ENCODE results near the gene NRN1L. TPM values are rescaled to one million over a fixed set of nuclear protein-coding genes. Genes with fewer than 3 reads are reported as not detected.

Gene NRN1L
- total RNA-seq, 1 donor from 2014 or later, result 0.69 TPM

DNA sequence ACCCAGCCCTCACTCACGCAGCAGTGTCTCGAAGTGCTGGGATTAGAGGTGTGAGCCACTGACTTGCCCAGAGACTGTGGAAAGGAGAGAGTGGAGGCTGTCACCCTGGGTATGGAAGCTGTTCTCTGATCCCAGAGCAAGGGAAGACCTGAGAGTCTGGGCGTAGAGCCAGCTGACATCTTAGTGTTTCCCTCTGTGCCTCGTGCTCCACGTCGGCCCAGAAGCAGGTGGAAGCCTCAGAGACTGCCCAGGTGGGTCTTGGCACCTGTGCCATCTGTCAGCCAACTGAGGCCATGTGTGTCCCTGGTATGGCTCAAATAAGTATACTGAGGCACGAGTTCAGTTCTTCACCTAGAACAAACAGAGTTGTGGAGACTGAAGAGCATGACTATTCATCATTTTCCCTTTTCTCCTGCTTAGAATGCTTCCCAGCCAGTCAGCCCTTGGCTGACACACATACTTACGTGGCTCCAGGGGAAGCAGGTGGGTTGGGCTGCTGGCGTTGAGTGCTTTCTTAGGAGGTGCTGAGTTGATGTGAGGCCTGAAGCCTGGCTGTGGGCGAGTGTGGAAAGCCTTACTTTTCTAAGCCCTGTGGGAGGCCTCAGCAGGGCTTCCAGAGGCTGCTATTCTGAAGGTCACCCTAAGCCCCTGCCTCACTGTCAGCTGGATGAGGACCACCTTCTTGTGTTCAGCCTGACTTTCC is 38.9 kb downstream of the NRN1L start:
- peaks cover 10% of the 10 kb centered on the region for H3K4me1 ChIP-seq
- intact Hi-C loops (cut with DNase I), result loop anchor here (10.0 kb wide), 2 partner anchors 99 to 249 kb away; no protein-coding TSS in a partner anchor
- TF ChIP-seq, protein P1, sequence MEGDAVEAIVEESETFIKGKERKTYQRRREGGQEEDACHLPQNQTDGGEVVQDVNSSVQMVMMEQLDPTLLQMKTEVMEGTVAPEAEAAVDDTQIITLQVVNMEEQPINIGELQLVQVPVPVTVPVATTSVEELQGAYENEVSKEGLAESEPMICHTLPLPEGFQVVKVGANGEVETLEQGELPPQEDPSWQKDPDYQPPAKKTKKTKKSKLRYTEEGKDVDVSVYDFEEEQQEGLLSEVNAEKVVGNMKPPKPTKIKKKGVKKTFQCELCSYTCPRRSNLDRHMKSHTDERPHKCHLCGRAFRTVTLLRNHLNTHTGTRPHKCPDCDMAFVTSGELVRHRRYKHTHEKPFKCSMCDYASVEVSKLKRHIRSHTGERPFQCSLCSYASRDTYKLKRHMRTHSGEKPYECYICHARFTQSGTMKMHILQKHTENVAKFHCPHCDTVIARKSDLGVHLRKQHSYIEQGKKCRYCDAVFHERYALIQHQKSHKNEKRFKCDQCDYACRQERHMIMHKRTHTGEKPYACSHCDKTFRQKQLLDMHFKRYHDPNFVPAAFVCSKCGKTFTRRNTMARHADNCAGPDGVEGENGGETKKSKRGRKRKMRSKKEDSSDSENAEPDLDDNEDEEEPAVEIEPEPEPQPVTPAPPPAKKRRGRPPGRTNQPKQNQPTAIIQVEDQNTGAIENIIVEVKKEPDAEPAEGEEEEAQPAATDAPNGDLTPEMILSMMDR (IDR thresholded peaks at IDR 0.05), result no peak
- peaks cover 14% of the 10 kb centered on the region for H3K36me3 ChIP-seq
- H3K4me3 ChIP-seq, result no peak overlapping the region
- H3K27ac ChIP-seq, result no peak overlapping the region
- no peaks in the 10 kb centered on the region for H3K27me3 ChIP-seq
- DNase-seq (no peak), ATAC-seq (no peak)
- no peaks in the 10 kb centered on the region for H3K9me3 ChIP-seq

DNA sequence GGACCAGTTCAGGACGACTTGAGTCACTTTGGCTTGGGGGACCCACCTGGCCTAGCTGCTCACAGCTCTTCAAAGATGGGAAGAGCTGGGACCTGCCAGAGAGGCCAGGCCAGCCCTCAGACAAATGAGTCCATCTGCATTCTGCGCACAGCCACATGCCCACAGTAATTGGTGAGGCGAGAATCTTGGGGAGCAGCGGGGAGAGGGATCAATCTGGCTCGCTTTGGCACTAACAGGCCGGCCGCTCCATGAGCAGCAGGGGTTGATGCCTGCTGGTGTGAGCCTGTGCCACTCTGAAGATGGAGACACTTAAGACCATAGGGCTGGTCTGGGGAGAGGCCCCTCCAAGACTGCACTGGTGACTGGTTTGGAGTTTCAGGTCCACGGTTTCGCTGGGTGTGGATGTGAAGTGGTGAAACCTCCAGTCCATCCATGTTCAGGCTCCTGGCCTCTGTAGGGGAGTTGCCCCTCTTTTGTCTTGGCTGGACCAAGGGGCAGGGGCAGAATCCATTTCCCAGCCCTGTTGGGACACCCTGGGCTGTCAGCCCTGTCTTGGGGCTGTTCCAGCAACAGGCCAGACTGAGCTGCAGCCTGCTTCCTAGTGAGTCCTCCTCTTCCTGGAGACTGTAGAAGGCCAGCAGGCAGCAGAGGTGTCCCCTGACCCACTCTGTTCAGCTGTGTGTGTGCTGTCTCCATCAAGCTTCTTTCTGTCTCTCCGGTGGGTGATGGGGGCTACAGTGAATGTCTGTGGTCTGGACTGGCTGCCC is 39.6 kb downstream of the NRN1L start:
- H3K4me3 ChIP-seq, result no peak overlapping the region
- DNase-seq (no peak), ATAC-seq (no peak)
- peaks cover 21% of the 10 kb centered on the region for H3K36me3 ChIP-seq
- H3K27ac ChIP-seq, result no peak overlapping the region
- TF ChIP-seq, protein P1 (IDR thresholded peaks at IDR 0.05), result no peak
- H3K27me3 ChIP-seq, result no peaks in the 10 kb centered on the region
- H3K9me3 ChIP-seq, result no peaks in the 10 kb centered on the region
- peaks cover 10% of the 10 kb centered on the region for H3K4me1 ChIP-seq
- intact Hi-C loops (cut with DNase I), result loop anchor here (10.0 kb wide), 2 partner anchors 100 to 250 kb away; no protein-coding TSS in a partner anchor

DNA sequence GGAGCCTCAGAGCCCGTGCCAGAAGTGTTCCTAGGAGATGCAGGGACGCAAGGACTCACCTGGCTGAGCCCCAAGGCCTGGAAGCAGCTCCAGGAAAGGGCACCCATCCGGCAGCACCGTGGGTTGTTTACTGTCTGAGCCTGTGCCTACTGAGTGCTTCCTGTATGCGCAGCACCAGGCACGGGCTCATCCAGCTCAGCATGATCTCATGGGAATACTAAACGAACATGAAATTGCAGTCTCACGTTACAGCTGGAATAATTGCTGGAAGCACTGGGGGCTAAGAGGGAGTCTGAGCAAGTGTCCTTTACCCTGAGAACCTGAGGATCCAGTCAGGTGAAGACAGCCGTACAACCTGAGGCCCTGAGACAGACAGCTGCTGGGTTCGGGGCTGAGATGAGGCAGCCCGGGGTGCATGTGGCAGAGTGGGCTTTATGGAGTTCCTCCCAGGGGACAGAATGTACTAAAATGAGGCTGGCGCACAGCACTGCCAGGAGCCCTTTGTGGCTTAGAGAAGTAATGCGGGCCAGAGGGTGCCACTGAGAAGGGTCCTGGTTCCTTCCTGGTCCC is 41.6 kb downstream of the NRN1L start:
- H3K4me3 ChIP-seq, result no peak overlapping the region
- no peaks in the 10 kb centered on the region for H3K27me3 ChIP-seq
- ATAC-seq (peak; percentile 27), DNase-seq (no peak)
- intact Hi-C loops (cut with DNase I), result loop anchor here (10.0 kb wide), 2 partner anchors 101 to 251 kb away; no protein-coding TSS in a partner anchor
- H3K9me3 ChIP-seq, result no peaks in the 10 kb centered on the region
- TF ChIP-seq, protein P1 (IDR thresholded peaks at IDR 0.05), result no peak
- peaks cover 10% of the 10 kb centered on the region for H3K4me1 ChIP-seq
- H3K27ac ChIP-seq, result peak overlapping the region; percentile 47
- peaks cover 25% of the 10 kb centered on the region for H3K36me3 ChIP-seq

DNA sequence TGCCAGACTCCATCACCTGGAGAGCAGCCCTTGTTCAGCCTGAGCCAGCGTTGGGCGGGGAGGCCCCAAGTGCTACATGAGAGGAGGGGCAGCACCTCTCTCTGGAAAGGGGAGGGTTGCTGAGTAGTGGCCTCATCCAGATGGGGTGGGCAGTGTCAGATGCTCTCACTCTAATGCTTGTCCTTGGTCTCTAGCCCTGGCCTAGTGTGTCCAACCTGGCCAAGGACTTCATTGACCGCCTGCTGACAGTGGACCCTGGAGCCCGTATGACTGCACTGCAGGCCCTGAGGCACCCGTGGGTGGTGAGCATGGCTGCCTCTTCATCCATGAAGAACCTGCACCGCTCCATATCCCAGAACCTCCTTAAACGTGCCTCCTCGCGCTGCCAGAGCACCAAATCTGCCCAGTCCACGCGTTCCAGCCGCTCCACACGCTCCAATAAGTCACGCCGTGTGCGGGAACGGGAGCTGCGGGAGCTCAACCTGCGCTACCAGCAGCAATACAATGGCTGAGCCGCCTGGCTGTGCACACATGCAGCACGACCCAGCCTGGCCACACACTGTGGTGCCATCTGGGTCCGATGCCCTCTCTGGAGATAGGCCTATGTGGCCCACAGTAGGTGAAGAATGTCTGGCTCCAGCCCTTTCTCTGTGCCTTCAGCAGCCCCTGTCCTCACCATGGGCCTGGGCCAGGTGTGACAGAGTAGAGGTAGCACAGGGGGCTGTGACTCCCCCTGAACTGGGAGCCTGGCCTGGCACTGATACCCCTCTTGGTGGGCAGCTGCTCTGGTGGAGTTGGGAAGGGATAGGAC is 42.7 kb downstream of the NRN1L start:
- H3K27me3 ChIP-seq, result no peaks in the 10 kb centered on the region
- H3K27ac ChIP-seq, result no peak overlapping the region
- peaks cover 25% of the 10 kb centered on the region for H3K36me3 ChIP-seq
- H3K4me3 ChIP-seq, result no peak overlapping the region
- ATAC-seq, result no peak
- no peak for DNase-seq
- peaks cover 10% of the 10 kb centered on the region for H3K4me1 ChIP-seq
- H3K9me3 ChIP-seq, result no peaks in the 10 kb centered on the region
- TF ChIP-seq, protein P1 (IDR thresholded peaks at IDR 0.05), result no peak
- intact Hi-C loops (cut with DNase I), result loop anchor here (10.0 kb wide), 2 partner anchors 103 to 253 kb away; no protein-coding TSS in a partner anchor

DNA sequence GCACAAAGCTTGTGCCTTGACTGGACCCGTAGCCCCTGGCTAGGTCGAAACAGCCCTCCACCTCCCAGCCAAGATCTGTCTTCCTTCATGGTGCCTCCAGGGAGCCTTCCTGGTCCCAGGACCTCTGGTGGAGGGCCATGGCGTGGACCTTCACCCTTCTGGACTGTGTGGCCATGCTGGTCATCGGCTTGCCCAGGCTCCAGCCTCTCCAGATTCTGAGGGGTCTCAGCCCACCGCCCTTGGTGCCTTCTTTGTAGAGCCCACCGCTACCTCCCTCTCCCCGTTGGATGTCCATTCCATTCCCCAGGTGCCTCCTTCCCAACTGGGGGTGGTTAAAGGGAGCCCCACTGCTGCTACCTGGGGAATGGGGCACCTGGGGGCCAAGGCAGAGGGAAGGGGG is 43.5 kb downstream of the NRN1L start:
- intact Hi-C loops (cut with DNase I), result loop anchor here (10.0 kb wide), 2 partner anchors 103 to 253 kb away; no protein-coding TSS in a partner anchor
- peaks cover 25% of the 10 kb centered on the region for H3K36me3 ChIP-seq

More for the DNA sequence above, 43.5 kb downstream of the NRN1L start:
- ATAC-seq (no peak), DNase-seq (no peak)
- Histone ChIP-seq H3K4me3 (no peak overlapping the region), H3K9me3 (no peaks in the 10 kb centered on the region), H3K27ac (no peak overlapping the region), H3K27me3 (no peaks in the 10 kb centered on the region), H3K4me1 (peaks cover 10% of the 10 kb centered on the region)
- TF ChIP-seq, protein P1 (IDR thresholded peaks at IDR 0.05), result no peak
